Hepatocyte (in vitro differentiated cells): ENCODE data around the gene MBP. TPM values are rescaled to one million over a fixed set of nuclear protein-coding genes. Genes with fewer than 3 reads are reported as not detected.

Source experiments
- DNase-seq: peaks from one replicate; pipeline ENCODE4 v3.0.0-alpha.2; 2016; ENCODE audit warnings: low spot score
- H2AFZ ChIP-seq: fragments of 200-600 bp; sonication (generic); 2 replicates; pipeline ENCODE4 v1.6.0; 2016; ENCODE audit warnings: antibody characterized with exemption, mild to moderate bottlenecking
- H3K27ac ChIP-seq: fragments of 200-600 bp; sonication (generic); 2 replicates; pipeline ENCODE4 v1.5.1; 2016; ENCODE audit warnings: mild to moderate bottlenecking
- H3K27me3 ChIP-seq: fragments of 200-600 bp; sonication (generic); 2 replicates; pipeline ENCODE4 v1.6.1; 2016
- H3K36me3 ChIP-seq: fragments of 200-600 bp; sonication (generic); replicated peaks from 2 replicates; pipeline ENCODE4 v1.5.1; 2016; ENCODE audit warnings: low read depth; ENCODE audit not compliant: insufficient read depth
- H3K4me1 ChIP-seq: fragments of 200-600 bp; sonication (generic); 2 replicates; pipeline ENCODE4 v1.5.1; 2016; ENCODE audit warnings: mild to moderate bottlenecking, moderate library complexity; ENCODE audit not compliant: insufficient read depth
- H3K4me2 ChIP-seq: fragments of 200-600 bp; sonication (generic); 2 replicates; pipeline ENCODE4 v1.6.0; 2016
- H3K4me3 ChIP-seq: fragments of 200-600 bp; sonication (generic); 2 replicates; pipeline ENCODE4 v1.5.1; 2016; ENCODE audit warnings: mild to moderate bottlenecking
- H3K79me2 ChIP-seq: fragments of 200-600 bp; sonication (generic); 2 replicates; pipeline ENCODE4 v1.6.0; 2017; ENCODE audit warnings: mild to moderate bottlenecking
- H3K9me2 ChIP-seq: fragments of 200-600 bp; sonication (generic); replicated peaks from 2 replicates; pipeline ENCODE4 v1.6.0; 2017; ENCODE audit warnings: mild to moderate bottlenecking; ENCODE audit not compliant: insufficient read depth
- H3K9me3 ChIP-seq: fragments of 200-600 bp; sonication (generic); 2 replicates; pipeline ENCODE4 v1.5.1; 2016; ENCODE audit warnings: low read depth, mild to moderate bottlenecking
- H4K20me1 ChIP-seq: fragments of 200-600 bp; sonication (generic); 2 replicates; pipeline ENCODE4 v1.6.0; 2016; ENCODE audit warnings: mild to moderate bottlenecking; ENCODE audit not compliant: insufficient read depth, poor library complexity, severe bottlenecking
- EZH2 ChIP-seq: fragments of 200-600 bp; sonication (generic); IDR thresholded peaks from 2 replicates; pipeline ENCODE4 v1.6.1; 2016; ENCODE audit warnings: antibody characterized with exemption, mild to moderate bottlenecking, borderline replicate concordance
- EZH2phosphoT487 ChIP-seq: fragments of 200-600 bp; sonication (generic); IDR thresholded peaks from one replicate; pipeline ENCODE4 v1.6.1; 2018; ENCODE audit warnings: antibody characterized with exemption, mild to moderate bottlenecking, low read depth, moderate library complexity; ENCODE audit not compliant: unreplicated experiment, severe bottlenecking
- WGBS: methylation state at CpG from one replicate; pipeline ENCODE4 v1.1.6; 2016; ENCODE audit warnings: low lambda C conversion rate; ENCODE audit errors: missing lambda C conversion rate; 5-methylcytosine and 5-hydroxymethylcytosine counted together
- polyA plus RNA-seq: library from polyadenylated mRNA; unstranded; fragments of >200 nt; fragmentation: Nextera tagmentation; extraction: Ambion mirVana; gene quantifications from 2 replicates; pipeline ENCODE4 v1.2.1, GENCODE V29; 2016
- total RNA-seq: library from RNA; depleted of rRNA; stranded (reverse); fragments of >200 nt; gene quantifications from 2 replicates; pipeline ENCODE4 v1.2.3, GENCODE V29; 2014
- TF ChIP-seq, protein P1 (sequence below): fragments of 200-600 bp; sonication (generic); IDR thresholded peaks from 2 replicates; pipeline ENCODE4 v1.5.1; 2016; ENCODE audit warnings: antibody characterized with exemption, mild to moderate bottlenecking; ENCODE audit not compliant: poor library complexity

Gene MBP
- total and polyA plus RNA-seq, 2 experiments from 2014 or later: 21.6 to 22.1 TPM

DNA sequence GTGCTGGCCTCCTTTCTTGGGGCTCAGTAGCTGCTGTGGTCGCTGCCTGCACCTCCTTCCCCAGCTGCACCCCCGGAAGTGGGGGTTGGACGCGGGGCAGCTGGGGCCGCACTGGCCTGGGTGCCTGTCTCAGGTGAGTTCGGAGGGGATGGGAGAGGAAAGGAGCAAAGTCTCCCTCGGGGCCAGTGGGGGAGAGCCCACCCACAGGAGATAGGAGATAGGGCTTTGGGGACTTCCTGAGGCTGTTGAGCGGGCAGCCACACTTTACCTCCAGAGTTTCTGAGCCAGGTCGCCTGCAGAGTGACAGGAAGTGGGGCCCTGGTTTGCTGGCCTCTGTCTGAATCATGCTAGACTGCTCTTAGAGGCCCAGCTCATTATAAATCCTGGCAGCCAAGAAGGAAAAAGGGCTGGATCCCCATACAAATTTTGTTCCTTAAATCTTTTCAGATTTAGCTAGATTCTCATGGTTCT lies 8.1 kb downstream of the MBP start:
- Histone ChIP-seq H3K79me2 (peaks cover 78% of the 10 kb centered on the region), H2AFZ (no peak overlapping the region), H3K4me1 (no peaks in the 10 kb centered on the region)

GRCh38 chr18:77123320-77124231 lies 9.0 kb downstream of the MBP start:
- no peak overlapping the region for H3K4me3 ChIP-seq
- no peak overlapping the region for H3K27ac ChIP-seq
- H3K79me2 ChIP-seq: peaks cover 80% of the 10 kb centered on the region

More for the DNA sequence above, 8.1 kb downstream of the MBP start:
- 83% methylated on average over 8 of the region's 9 CpGs for WGBS
- H3K9me3 ChIP-seq: no peaks in the 10 kb centered on the region
- H3K27me3 ChIP-seq: no peaks in the 10 kb centered on the region
- no peaks in the 10 kb centered on the region for H3K9me2 ChIP-seq
- no peak overlapping the region for H3K4me2 ChIP-seq
- DNase-seq: no peak
- no peaks in the 10 kb centered on the region for H3K36me3 ChIP-seq
- no peak overlapping the region for H3K27ac ChIP-seq
- H4K20me1 ChIP-seq: no peaks in the 10 kb centered on the region
- TF ChIP-seq, protein P1, sequence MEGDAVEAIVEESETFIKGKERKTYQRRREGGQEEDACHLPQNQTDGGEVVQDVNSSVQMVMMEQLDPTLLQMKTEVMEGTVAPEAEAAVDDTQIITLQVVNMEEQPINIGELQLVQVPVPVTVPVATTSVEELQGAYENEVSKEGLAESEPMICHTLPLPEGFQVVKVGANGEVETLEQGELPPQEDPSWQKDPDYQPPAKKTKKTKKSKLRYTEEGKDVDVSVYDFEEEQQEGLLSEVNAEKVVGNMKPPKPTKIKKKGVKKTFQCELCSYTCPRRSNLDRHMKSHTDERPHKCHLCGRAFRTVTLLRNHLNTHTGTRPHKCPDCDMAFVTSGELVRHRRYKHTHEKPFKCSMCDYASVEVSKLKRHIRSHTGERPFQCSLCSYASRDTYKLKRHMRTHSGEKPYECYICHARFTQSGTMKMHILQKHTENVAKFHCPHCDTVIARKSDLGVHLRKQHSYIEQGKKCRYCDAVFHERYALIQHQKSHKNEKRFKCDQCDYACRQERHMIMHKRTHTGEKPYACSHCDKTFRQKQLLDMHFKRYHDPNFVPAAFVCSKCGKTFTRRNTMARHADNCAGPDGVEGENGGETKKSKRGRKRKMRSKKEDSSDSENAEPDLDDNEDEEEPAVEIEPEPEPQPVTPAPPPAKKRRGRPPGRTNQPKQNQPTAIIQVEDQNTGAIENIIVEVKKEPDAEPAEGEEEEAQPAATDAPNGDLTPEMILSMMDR: no peak
- no peak for TF ChIP-seq EZH2
- H3K4me3 ChIP-seq: no peak overlapping the region

DNA sequence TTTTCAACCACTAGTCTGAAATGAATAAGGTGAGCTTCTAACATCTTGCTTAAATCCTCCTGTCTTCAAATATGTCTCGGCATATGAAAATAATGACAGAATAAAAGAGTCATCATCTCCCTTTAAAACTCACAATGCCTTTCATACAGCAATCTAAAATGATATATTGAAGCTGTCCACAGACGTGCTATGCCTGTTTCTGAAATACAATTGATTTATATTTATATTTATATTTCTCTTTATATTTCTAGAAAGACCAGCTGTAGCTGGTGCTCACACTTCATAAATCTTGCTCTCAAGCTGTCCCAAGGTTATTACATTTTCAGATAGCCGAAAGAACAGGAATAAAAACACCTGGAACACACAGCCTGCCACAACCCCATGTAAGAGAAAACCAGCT lies 11.1 kb downstream of the MBP start:
- H3K4me2 ChIP-seq: no peak overlapping the region
- no peak overlapping the region for H3K4me3 ChIP-seq
- no peaks in the 10 kb centered on the region for H3K27me3 ChIP-seq
- no peaks in the 10 kb centered on the region for H3K9me3 ChIP-seq
- DNase-seq: no peak
- H3K79me2 ChIP-seq: peaks cover 74% of the 10 kb centered on the region
- H4K20me1 ChIP-seq: no peaks in the 10 kb centered on the region
- TF ChIP-seq EZH2 (no peak), EZH2phosphoT487 (no peak)
- TF ChIP-seq, protein P1: no peak
- 82% methylated on average over 3 of the region's 3 CpGs for WGBS
- no peaks in the 10 kb centered on the region for H3K36me3 ChIP-seq
- H2AFZ ChIP-seq: no peak overlapping the region
- H3K9me2 ChIP-seq: no peaks in the 10 kb centered on the region
- H3K4me1 ChIP-seq: peaks cover 5% of the 10 kb centered on the region
- no peak overlapping the region for H3K27ac ChIP-seq

More at GRCh38 chr18:77123320-77124231, 9.0 kb downstream of the MBP start:
- DNase-seq: no peak
- no peaks in the 10 kb centered on the region for H3K36me3 ChIP-seq
- H3K9me2 ChIP-seq: no peaks in the 10 kb centered on the region
- H2AFZ ChIP-seq: no peak overlapping the region
- no peaks in the 10 kb centered on the region for H3K9me3 ChIP-seq
- no peaks in the 10 kb centered on the region for H3K27me3 ChIP-seq
- no peak overlapping the region for H3K4me2 ChIP-seq
- WGBS: 86% methylated on average over 14 of the region's 14 CpGs
- TF ChIP-seq, protein P1: no peak
- TF ChIP-seq EZH2 (no peak), EZH2phosphoT487 (no peak)
- no peaks in the 10 kb centered on the region for H4K20me1 ChIP-seq
- no peaks in the 10 kb centered on the region for H3K4me1 ChIP-seq
